ENCODE measurements around the gene LSAMP.
"Not testable (repeated sequence)": the region's sequence is repeated elsewhere in the genome, so short reads cannot be mapped to it uniquely, and the experiment has no call there.

Gene LSAMP

DNA sequence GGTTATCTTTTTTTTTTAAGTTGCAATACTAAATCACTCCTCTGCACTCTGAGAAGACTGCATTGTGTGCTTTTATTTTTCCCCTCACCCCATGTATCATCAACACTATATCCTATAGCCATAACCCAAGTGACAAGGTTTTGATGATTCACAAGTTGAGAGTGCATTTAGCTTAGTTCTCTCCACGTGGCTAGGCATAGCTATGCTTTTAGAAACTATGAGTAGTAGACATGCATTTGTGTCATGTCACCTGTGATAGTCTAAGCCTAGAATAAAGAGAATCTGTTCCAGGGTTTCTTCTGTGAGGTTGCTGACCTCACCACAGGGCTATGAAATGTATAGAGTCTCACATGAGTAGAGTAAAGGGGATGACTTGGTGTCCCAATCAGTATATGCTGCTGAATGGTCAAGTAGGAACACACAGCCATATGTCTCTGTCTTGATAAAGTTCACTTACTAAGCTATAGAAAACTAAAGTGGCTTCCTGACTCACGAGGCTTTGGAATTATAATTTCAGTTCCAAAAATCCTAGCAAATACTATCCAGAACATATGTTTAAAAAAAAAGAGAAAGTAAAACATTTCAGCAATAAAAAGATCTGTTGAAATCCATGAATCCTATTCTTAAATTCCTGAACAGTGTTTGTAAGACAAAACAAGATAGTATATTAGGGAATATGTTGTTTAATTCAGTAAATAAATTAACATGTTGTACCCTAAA, 206.3 kb downstream of the LSAMP start:
- DNase-seq = no peak

DNA sequence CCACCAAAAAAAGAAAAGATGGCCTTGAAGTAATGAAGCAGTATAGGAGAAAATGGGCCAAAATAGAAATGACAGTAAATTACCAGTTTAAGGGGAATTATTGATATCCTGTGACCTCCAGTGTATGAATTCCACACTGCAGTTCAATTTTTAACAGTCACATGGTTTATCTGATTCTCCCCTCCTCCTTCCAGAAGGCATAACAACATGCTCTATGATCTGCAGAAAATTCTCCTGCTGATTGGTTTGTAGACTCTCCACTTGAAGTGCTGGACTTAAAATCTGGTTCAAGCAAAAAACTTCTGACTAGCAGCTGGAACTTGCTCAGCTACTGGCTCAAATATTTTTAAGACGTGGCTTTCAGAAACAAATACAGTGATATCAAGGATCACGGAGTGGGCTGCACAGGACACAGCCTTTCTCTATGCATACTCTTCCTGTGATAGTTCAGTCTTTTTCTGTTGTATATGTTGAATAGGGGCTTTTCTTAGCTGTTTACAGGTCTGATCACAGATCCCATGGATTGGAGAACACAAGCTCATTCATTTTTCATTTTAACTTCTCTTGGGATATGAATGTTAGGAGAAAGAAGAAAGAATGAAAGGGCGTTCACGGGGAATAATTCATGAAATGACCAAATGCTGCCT, 211.5 kb downstream of the LSAMP start:
- no peak for DNase-seq

DNA sequence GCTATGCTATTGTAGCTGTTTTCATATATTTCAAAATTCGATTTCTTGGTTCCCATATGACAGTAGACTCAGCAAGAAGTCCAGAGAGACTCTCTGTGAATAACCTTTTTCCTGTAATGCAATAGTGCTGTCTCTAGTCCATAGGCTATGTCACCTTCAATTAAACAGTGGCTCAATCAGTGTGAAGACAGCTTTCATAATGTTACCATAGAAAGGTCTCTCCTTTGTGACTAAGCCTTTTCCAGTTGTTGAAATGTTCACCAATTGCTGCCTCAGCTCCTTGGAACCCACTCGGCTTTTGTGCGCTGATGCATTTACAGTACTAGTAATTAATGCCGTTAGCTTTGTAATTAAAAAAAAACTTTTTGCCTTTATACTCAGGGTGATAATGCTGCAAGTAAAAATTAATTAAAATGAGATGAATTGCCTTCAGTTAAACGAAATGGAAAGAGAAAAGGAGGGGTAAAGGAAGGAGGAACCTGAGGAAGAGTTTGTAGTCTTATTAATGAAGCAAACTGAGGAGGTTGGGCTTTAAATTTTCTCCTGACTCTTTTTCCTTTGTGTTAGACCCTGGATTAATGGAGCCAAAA, 214.8 kb downstream of the LSAMP start:
- no peak for DNase-seq

DNA sequence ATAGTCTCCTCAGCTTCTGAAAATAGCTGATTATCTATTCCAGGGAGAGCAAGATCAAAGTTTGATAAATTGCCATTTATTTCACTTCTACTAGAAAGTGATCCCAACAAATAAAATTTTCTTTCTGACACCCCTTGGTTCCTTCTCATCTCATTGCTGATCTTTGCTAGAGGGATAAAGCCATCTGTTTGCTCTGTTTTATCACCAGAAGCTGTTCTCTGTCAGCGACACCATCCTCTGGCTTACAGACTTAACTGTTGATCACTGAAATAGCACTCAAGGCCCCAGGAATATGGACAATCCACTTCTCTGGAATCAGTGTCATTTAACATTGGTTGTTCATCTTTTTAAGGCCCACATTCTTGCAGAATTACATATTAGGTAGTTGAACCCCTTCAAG, 219.0 kb downstream of the LSAMP start:
- DNase-seq = no peak

DNA sequence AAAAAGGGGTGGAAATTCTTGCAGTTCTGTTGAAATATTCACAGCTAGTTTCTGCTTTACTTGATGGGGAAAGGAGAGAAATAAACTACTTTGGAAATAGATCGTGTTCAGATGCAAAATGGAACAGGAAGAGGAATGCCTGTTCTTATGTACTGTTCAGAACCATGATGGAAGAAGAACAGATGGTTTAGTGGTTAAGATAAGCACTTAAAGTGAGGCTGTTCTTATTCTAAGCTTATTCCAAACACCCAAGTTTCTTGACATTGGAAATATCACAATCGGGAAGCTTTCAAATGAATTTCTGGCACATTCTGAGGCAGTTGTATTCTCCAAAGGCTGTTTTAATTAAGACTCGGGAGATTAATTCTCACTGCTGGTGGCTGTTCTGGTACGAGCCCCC, 228.5 kb downstream of the LSAMP start:
- DNase-seq = no peak

DNA sequence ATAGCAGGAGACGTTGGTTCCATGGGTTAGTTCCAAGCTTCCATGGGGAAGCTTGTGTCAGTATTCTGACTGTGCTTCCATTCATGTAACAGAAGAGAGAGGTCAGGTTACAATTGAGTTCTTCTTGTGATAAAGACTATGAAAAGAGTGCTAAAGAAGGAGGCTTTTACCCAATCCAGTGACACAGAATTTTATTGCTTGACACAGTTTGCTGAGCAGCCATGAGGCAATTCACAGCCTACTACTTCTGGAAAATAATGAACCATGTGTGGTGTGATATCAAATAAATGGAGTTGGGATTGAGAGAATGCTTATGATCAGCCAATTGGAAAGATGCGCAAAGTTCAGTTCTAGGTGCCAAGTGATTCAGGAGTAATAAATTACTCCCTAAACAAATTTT, 233.4 kb downstream of the LSAMP start:
- DNase-seq = no peak

DNA sequence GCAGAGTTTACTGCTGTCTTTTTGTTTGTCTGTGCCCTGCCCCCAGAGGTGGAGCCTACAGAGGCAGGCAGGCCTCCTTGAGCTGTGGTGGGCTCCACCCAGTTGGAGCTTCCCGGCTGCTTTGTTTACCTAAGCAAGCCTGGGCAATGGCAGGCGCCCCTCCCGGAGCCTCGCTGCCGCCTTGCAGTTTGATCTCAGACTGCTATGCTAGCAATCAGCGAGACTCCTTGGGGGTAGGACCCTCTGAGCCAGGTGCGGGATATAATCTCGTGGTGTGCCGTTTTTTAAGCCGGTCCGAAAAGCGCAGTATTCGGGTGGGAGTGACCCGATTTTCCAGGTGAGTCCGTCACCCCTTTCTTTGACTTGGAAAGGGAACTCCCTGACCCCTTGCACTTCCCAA, 236.5 kb downstream of the LSAMP start:
- not testable (repeated sequence) for DNase-seq

DNA sequence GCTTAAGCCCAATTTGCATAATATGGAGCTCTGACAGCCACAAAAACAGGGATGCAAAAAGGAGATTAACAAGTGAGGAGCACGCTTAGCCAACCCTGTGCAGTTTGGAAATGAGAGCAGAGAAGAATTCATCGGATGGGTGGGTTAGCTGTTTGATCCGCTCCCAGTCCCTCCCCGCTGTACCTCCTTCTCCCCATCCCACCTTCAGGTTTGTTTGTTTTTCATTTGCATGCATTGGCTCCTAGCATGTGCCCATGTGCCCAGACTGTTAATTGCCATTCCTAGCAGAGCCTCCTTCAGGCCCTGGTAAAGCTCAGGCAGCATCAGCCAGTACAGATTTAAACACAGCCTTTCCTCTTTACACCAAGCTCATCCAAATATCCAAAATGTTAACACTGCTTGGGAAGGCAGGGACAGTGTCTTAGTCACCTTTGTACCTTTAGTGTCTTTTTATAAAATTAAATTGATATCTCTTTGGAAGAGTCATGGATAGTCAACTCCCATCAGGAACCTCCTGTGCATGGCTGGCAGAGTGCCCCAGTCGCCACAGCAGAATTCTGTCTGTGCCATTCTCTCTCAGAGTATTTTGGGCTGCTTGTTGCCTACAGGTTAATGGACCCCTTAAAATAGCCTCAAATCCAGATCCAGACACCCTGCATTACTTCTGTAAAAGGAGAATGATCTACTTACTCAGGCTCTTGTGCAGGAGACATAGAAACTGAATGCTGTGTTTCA, 244.2 kb downstream of the LSAMP start:
- no peak for DNase-seq

DNA sequence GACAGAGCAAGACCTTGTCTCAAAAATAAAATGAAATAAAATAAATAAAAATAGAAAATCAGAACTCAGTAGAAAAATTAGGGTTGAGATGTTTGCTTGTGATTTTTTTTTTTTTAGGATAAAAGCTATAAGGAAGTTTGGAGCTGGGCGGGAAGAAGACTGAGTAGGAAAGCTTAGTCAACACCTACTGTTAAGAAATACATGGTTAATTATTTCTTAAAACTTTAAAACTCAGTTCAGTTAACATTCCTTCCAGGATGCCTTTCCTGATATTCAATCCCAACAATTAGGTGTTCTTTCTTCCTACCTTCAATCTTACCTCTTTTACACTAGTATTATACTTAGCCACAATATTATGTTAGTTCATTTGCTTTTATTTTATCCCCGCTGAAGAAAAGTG, 246.2 kb downstream of the LSAMP start:
- DNase-seq = peak; percentile 77

DNA sequence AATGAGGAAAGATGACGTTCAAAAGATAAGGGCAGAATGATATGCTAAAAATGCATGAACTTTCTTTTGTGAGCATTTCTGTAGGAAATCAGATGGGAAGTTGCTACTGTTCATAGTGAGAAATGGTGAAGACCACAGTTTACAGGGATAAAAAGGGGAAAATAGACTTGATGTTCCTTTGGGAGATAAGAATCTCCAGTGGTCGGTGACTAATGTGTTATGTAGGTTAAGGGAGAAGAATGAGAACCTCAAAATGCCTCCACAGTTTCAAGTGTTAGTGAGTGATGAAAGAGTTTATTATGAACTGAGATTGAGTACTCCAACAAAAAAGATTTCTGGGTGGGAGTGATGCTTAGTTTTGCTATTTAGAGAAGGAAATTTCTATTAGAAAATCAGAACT, 247.2 kb downstream of the LSAMP start:
- DNase-seq = no peak

DNA sequence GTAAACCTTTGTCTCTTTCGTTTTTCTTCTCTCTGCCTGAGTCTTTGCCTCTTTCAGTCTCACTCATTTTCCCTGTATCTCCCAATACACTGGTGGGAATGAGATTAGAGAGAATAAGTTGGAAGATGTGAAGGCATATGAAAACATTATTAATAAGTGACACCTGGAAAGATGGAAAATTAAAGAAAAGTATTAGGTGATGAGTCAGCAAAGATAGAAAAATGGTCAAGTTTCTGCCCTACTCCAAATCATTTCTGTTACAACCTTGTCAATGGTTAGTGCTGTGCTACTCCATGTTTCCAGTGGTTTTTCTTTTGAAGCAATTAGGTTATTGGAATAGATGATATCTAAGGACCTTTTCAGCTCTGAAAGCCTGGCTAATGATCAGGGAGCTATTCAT, 252.8 kb downstream of the LSAMP start:
- no peak for DNase-seq

DNA sequence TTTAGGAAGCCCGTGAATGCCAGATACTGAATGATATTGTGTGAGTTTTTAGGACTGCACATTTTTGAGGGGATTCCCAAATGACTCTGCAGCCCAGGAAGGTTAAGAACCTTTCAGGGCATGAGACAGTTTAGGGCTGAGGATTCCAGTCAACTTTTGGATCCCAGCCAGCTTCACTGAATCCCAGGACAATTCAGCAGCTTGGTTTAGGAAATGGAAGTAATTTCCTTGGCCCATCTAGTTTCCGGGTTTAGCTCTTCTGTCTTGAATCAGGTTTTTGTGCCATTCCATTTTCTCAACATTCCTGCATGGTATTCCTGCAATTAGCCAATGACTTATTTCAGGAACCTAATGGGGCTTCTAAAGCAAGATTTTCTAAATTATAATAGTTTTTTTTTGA, 253.9 kb downstream of the LSAMP start:
- no peak for DNase-seq

DNA sequence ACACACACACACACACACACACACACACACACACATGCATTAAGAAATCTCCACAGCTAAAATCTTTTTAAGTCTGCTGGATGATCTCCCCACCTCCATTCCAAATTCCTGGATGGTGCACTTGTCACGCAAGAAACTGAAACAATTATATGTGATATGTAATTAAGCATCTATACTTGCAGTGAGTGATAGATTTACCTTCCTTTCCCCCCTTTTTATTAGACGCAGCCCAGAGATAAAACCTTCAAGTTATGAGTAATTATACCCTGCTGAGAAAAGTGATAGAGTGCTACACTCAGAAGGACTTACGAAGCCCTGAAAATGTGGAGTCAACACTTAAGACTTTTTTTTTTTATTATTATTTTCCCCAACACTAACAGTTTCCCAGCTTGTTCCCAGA, 255.2 kb downstream of the LSAMP start:
- DNase-seq = no peak

DNA sequence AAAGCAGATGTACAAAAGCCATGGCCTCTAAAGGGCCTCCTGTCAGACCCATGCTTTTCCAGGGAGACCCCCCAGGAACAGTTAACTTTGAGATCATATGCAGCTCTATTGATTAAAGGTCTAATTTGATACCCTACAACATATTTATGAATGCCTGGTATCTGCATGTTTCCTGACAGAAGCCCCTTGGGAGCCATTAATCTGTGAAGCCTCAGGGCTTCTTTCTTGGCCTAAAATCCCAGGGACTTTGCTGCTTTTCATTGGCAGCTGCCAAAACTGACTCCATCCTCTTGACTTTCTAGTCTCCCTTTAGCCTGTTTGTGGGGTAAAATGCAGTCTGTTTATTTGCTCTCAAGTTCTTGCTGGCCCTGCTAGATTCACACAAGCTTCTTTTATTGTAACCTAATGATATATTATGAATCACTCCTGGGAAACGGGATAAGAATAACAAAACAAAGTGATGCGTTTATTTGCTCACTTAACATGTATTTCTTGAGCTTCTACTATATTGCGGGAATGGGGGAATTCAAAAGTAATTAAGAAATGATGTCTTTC, 257.0 kb downstream of the LSAMP start:
- no peak for DNase-seq

DNA sequence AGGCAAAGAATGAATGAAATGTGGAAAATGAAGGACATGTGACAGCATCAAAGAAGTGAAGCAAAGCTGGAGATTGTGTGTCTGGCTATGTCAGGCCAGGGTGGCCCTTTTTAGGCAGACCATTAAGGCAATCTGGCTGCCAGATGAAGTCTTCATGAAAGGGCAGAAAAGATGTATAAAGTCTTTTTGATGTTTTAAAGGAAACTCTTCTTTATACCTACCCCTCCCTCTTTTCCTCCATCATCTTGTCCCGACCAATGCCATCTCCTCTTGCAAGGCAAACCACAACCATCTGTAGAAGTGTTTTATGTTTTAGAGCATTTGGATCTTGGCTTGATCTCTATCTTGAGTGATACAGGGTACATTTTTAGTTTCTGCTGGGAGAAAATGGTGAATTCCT, 259.2 kb downstream of the LSAMP start:
- DNase-seq = no peak

DNA sequence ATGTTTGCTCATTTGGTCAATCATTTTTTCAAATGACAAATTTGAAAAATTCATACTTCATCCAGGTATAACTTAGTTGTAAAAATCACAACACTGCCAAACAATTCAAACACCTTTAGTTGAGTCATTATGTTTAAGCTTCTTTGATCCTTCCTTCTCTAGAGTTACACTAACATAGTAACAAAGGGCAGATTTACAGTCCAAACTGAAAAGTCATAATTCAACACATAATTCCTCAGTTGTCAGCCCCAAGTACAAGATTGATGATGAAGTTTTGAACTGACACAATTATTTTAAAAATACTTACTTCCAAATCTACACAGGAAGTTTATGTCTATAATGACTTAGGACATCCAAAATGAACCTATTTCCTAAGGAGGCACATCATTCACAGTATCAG, 264.1 kb downstream of the LSAMP start:
- no peak for DNase-seq

DNA sequence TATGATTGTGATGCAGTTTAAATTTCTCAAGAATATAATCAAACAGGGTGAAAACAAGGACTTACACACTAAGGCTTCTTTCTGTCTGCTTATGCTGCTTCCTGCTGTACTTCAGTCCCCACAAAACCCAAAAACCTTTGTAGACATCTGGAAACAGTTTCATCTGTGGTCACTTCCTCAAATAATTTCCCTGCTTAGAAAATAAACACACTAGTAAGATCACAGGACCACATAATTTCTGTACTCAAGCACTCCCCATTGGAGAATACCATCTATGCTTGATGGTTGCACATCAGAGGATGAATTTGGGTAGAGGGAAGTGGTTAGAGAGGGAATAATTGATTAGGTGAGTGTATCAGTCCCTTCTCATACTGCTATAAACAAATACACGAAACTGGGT, 266.2 kb downstream of the LSAMP start:
- DNase-seq = no peak

DNA sequence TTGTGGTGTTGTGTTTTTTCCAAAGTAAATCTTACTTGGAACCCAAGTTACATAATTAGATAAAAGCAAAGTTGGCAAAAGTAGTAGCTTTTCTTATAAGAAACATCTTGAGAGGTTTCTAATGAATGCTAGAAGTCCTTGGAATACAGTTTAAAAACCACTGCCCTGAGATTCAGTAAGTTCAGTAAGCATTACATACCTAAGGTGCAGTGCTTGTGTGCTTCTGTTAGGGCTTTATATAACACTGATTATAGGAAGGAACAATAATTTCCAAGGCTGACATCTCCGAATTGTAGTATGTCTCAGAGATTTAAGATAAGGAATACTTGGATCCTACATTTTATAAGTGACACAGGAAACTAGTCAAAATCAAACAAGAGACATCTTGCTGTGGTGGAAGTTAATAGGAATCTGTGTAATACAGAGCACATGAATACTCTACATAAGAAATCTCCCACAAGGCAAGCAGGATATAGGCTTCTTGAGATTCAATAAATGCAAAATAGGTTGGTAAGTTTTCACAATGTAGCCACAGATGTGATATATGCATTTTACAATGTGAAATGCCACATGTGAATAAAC, 268.2 kb downstream of the LSAMP start:
- no peak for DNase-seq

DNA sequence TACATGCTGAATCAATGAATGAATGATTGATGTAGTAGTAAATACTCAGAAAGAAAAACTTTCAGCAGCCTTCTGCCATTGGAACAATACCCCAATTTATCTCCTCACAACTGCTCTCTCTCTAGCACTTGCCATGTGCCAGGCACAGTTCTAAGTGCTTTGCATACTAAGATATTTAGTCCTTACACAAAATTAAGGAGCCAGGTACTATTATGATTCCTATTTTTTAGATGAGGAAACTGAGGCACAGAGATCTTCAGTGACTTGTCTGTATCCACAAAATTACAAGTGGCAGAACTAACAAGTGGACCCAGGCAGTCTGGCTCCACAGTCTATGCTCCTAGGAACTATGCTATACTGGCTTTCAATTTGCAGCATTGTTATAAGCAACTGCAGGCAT, 279.2 kb downstream of the LSAMP start:
- no peak for DNase-seq

DNA sequence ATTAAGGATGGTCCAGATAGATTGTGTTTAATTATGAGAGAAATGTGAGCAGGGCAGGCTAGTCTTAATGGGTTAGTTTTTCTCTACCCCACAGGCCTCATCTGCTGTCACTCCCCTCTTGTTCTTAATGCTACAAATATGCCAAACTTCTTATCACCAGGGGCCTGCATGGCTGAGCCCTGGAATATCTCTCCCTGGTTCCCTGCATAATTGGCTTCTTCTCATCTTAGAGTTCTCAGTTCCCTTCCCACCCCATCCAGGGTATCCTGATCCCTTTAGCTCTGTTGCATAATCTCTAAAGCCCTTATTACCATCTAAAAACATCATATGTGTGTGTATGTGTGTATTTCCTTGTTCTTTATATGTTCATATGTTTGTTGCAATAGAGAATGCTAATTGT, 279.6 kb downstream of the LSAMP start:
- no peak for DNase-seq

DNA sequence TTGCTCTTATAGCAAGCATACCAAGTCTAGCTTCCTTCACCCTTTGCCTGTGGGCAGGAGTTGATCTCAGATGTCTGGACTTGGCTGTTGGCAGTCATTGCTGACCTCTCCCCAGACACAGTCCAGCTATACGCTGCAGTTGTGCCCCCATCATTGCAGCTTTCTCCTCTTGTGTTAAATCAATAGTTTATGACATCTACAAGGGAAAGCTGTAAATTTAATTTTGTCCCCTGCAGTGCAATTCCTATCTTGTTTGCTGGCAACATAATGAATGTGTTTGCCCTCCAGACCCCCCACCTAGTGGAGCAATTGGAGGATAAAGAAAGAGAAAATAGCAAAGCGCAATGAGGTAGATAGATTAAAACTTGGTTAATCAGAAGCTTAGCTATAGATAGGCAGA, 280.2 kb downstream of the LSAMP start:
- no peak for DNase-seq

DNA sequence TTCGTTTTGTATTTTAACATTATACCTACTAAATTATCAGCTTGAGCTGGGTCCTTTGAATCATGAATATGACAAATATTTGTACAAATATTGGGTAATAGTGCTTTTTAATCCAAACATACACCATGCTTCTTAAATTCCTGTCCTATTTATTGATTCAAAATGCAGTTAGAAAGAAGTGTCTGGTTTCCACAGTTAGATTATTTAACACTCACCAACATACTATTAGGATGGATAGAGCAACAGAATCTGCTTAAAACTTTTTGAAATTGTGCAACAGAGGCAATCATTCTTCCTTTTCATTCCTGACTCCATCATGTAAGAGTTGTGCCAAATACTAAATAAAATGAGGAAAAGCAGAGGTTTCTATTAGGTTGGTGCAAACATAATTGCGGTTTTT, 281.2 kb downstream of the LSAMP start:
- no peak for DNase-seq
